WERI-Rb-1 (cell line): ENCODE measurements around the gene LNX1.

Source experiments
- DNase-seq: peaks from one replicate; pipeline ENCODE4 v3.0.0-alpha.2; 2020
- H3K27ac ChIP-seq: fragments of 250-450 bp; sonication (Bioruptor Pico); 2 replicates; pipeline ENCODE4 v1.5.1; 2020; ENCODE audit warnings: mild to moderate bottlenecking, moderate library complexity
- H3K27me3 ChIP-seq: fragments of 250-450 bp; sonication (Bioruptor Pico); 2 replicates; pipeline ENCODE4 v1.5.1; 2021; ENCODE audit warnings: mild to moderate bottlenecking, low read depth, moderate library complexity; ENCODE audit not compliant: insufficient read depth, severe bottlenecking
- H3K36me3 ChIP-seq: fragments of 250-450 bp; sonication (Bioruptor Pico); 2 replicates; pipeline ENCODE4 v1.5.1; 2020; ENCODE audit warnings: mild to moderate bottlenecking, moderate library complexity
- H3K4me3 ChIP-seq: 2 replicates; pipeline ENCODE4 v1.5.1; 2011; ENCODE audit warnings: low read depth, mild to moderate bottlenecking, control low read depth, low read length
- H3K9me3 ChIP-seq: fragments of 250-450 bp; sonication (Bioruptor Pico); 2 replicates; pipeline ENCODE4 v1.5.1; 2021; ENCODE audit warnings: mild to moderate bottlenecking, moderate library complexity; ENCODE audit not compliant: severe bottlenecking
- CTCF ChIP-seq: IDR thresholded peaks from 2 replicates; pipeline ENCODE4 v1.5.1; 2011; ENCODE audit warnings: low read depth, mild to moderate bottlenecking, control low read depth, inconsistent platforms, low read length

LNX1 gene

GRCh38 chr4:53484911-53485657, 106.2 kb downstream of the LNX1 start:
- H3K27me3 ChIP-seq: peaks cover 36% of the 10 kb centered on the region
- no peak for TF ChIP-seq CTCF
- no peak overlapping the region for H3K27ac ChIP-seq

GRCh38 chr4:53483250-53483649, 108.0 kb downstream of the LNX1 start:
- Histone ChIP-seq H3K27me3 (peaks cover 45% of the 10 kb centered on the region), H3K9me3 (no peaks in the 10 kb centered on the region), H3K4me3 (no peak overlapping the region), H3K36me3 (no peaks in the 10 kb centered on the region), H3K27ac (no peak overlapping the region)
- TF ChIP-seq CTCF: no peak
- no peak for DNase-seq

More at GRCh38 chr4:53484911-53485657, 106.2 kb downstream of the LNX1 start:
- no peak for DNase-seq
- no peak overlapping the region for H3K4me3 ChIP-seq
- H3K9me3 ChIP-seq: no peaks in the 10 kb centered on the region
- no peaks in the 10 kb centered on the region for H3K36me3 ChIP-seq

GRCh38 chr4:53481586-53481985, 109.7 kb downstream of the LNX1 start:
- Histone ChIP-seq H3K27ac (no peak overlapping the region), H3K4me3 (no peak overlapping the region), H3K36me3 (no peaks in the 10 kb centered on the region), H3K27me3 (peaks cover 45% of the 10 kb centered on the region), H3K9me3 (no peaks in the 10 kb centered on the region)
- no peak for TF ChIP-seq CTCF
- DNase-seq: no peak

GRCh38 chr4:53480909-53481308, 110.4 kb downstream of the LNX1 start:
- no peak for TF ChIP-seq CTCF

GRCh38 chr4:53479736-53480525, 111.4 kb downstream of the LNX1 start:
- no peak overlapping the region for H3K4me3 ChIP-seq

More at GRCh38 chr4:53480909-53481308, 110.4 kb downstream of the LNX1 start:
- no peaks in the 10 kb centered on the region for H3K36me3 ChIP-seq
- H3K4me3 ChIP-seq: no peak overlapping the region
- H3K27me3 ChIP-seq: peaks cover 40% of the 10 kb centered on the region
- no peak for DNase-seq
- H3K9me3 ChIP-seq: no peaks in the 10 kb centered on the region
- no peak overlapping the region for H3K27ac ChIP-seq

More at GRCh38 chr4:53479736-53480525, 111.4 kb downstream of the LNX1 start:
- no peak overlapping the region for H3K27ac ChIP-seq
- DNase-seq: no peak
- TF ChIP-seq CTCF: no peak
- H3K9me3 ChIP-seq: no peaks in the 10 kb centered on the region
- peaks cover 40% of the 10 kb centered on the region for H3K27me3 ChIP-seq
- no peaks in the 10 kb centered on the region for H3K36me3 ChIP-seq
